ENCODE data around the gene ZBTB2.

DNA sequence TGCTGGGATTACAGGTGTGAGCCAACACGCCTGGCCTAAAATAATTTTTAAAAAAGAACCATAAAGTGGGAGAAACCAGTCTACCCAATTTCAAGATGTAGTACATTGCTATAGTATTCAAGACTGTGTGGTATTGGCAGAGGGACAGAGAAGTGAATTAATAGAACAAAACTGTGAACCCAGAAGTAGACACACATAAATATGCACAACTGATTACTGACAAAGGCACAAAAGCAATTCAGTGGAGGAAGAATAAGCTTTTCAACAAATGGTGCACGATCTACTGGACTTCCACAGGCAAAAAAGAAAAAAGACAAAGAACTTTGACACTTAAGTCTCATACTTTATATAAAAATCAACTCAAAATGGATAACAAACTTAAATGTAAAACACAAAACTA, 15.5 kb downstream of the ZBTB2 start:
- TF ChIP-seq EZH2phosphoT487 (IDR thresholded peaks at IDR 0.05; ENCODE audit: borderline replicate concordance, low read length) = no peak
- TF ChIP-seq, protein P1, sequence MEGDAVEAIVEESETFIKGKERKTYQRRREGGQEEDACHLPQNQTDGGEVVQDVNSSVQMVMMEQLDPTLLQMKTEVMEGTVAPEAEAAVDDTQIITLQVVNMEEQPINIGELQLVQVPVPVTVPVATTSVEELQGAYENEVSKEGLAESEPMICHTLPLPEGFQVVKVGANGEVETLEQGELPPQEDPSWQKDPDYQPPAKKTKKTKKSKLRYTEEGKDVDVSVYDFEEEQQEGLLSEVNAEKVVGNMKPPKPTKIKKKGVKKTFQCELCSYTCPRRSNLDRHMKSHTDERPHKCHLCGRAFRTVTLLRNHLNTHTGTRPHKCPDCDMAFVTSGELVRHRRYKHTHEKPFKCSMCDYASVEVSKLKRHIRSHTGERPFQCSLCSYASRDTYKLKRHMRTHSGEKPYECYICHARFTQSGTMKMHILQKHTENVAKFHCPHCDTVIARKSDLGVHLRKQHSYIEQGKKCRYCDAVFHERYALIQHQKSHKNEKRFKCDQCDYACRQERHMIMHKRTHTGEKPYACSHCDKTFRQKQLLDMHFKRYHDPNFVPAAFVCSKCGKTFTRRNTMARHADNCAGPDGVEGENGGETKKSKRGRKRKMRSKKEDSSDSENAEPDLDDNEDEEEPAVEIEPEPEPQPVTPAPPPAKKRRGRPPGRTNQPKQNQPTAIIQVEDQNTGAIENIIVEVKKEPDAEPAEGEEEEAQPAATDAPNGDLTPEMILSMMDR (IDR thresholded peaks at IDR 0.05; ENCODE audit: low read depth, low read length, poor library complexity, severe bottlenecking) = no peak

All from DOHH2 (cell line).